RWPE1 (cell line): ENCODE measurements around the gene AHDC1.
A peak's percentile ranks its signal among the peaks of the same experiment; 100 is the strongest.

Experiments used
- CTCF ChIA-PET: fragments of 350-600 bp; sonication (Branson Sonifier 250); formaldehyde crosslinking; extraction: SDS; loops from one replicate; lab custom pipeline; 2021; lab: Yijun Ruan, JAX
- POLR2A ChIA-PET: fragments of 400-600 bp; formaldehyde crosslinking; extraction: SDS; loops from one replicate; lab custom pipeline; 2020; ENCODE audit warnings: antibody characterized with exemption; ENCODE audit not compliant: low non-redundant PET; lab: Yijun Ruan, JAX
- DNase-seq: peaks from one replicate; pipeline ENCODE4 v3.0.0; 2012; ENCODE audit warnings: low spot score
- H3K27ac ChIP-seq: fragments of 450-650 bp; 2 replicates; pipeline ENCODE4 v1.5.1; 2017
- CTCF ChIP-seq: fragments of 450-650 bp; conservative IDR thresholded peaks from 2 replicates; pipeline ENCODE4 v1.5.1; 2017; ENCODE audit warnings: low read depth, mild to moderate bottlenecking

AHDC1 gene

GRCh38 chr1:27549807-27550408, 54.0 kb downstream of the AHDC1 start:
- CTCF ChIA-PET, result no interaction called here
- peak overlapping the region; percentile 99 for H3K27ac ChIP-seq
- POLR2A ChIA-PET, result no interaction called here
- TF ChIP-seq CTCF, result no peak
- no peak for DNase-seq

GRCh38 chr1:27548858-27549719, 54.9 kb downstream of the AHDC1 start:
- CTCF ChIA-PET, result interaction anchor here (1.0 to 1.5 kb wide), 2 partner anchors 7 to 56 kb away, joined by 3 to 7 read pairs; no protein-coding TSS in a partner anchor

GRCh38 chr1:27548136-27548853, 55.6 kb downstream of the AHDC1 start:
- POLR2A ChIA-PET, result interaction anchor here (0.6 kb wide), 1 partner anchor 80 kb away, joined by 3 read pairs; no protein-coding TSS in a partner anchor
- no peak for DNase-seq
- TF ChIP-seq CTCF, result no peak
- H3K27ac ChIP-seq, result peak overlapping the region; percentile 99
- CTCF ChIA-PET, result interaction anchor here (0.5 to 1.5 kb wide), 3 partner anchors 8 to 57 kb away, joined by 3 to 7 read pairs (median 5); no protein-coding TSS in a partner anchor

More at GRCh38 chr1:27548858-27549719, 54.9 kb downstream of the AHDC1 start:
- H3K27ac ChIP-seq, result peak overlapping the region; percentile 99
- no peak for TF ChIP-seq CTCF
- POLR2A ChIA-PET, result interaction anchor here (0.6 kb wide), 1 partner anchor 79 kb away, joined by 3 read pairs; no protein-coding TSS in a partner anchor
- no peak for DNase-seq

GRCh38 chr1:27547220-27548116, 56.5 kb downstream of the AHDC1 start:
- H3K27ac ChIP-seq, result peak overlapping the region; percentile 99
- CTCF ChIA-PET, result interaction anchor here (0.5 to 1.5 kb wide), 3 partner anchors 9 to 58 kb away, joined by 3 to 5 read pairs (median 4); no protein-coding TSS in a partner anchor
- POLR2A ChIA-PET, result no interaction called here
- no peak for TF ChIP-seq CTCF
- no peak for DNase-seq

- ChIA-PET CTCF (interaction anchor here (0.6 to 3.4 kb wide), 3 partner anchors 11 to 108 kb away, joined by 3 to 28 read pairs (median 5); no protein-coding TSS in a partner anchor), POLR2A (interaction anchor here (0.6 to 0.7 kb wide), 2 partner anchors 18 to 536 kb away, joined by 3 read pairs; no protein-coding TSS in a partner anchor)
- H3K27ac ChIP-seq, result peak overlapping the region; percentile 99
- TF ChIP-seq CTCF, result no peak
- DNase-seq, result no peak
Measured at GRCh38 chr1:27545876-27546275, 58.1 kb downstream of the AHDC1 start.
